NCI-H146 treated with DMSO at 0.1 percent for 48 hours (cell line): ENCODE measurements around the gene COL4A2.
A peak's percentile ranks its signal among the peaks of the same experiment; 100 is the strongest.

Experiments
- DNase-seq: peaks from one replicate; lab custom pipeline; 2025; ENCODE audit not compliant: unreplicated experiment; lab: John Stamatoyannopoulos, UW

Gene COL4A2

DNA sequence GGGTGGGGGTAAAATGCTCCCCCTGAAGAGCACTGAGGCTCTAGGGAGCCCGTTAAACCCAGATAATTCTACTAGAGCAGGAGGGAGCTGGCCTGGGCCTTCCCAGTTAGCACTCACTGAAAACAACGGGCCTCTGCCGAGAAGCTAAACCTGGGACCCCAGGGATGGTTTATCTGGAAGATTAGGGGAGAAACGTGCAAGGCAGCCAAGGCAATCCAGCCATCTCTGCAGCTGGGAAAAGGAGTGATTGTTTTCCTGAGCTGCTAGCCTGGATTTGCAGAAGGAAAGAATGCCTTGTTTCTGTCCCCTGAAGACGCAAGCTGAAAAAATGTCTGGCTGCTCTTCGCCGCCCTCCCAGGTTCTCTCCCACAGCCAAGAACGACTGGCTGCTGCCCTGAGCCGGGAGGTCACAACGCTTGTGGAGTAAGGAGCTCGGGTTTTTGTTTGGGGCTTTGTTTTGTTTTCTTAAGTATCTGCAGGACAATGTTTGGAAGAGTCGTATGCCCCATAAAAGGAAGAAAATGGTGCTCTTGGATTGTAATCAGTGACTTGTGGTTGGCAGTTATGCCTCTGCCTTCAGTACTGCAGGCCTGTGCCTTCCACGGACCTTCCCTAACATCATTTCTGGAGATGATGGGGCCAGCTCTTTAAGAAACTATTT lies 31.5 kb downstream of the COL4A2 start:
- DNase-seq: no peak

DNA sequence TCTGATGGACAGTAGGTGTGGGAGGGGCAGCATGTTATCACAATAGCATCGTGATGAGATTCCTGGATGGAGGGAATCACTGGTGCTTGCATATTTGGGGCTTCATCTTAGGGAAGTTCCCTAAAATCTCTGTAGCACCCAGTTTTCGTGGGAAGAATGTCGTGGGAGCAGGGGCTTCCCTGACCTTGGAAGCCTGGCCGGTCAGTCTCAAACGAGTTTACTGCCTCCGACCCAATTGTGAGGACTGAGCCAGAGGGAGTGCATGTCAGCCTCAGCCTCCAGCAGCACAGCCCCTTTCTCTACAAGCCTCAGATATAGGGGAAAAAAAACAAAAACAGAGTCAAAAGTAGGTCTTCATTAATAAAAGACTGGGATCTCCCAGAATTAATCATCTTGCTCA lies 32.2 kb downstream of the COL4A2 start:
- DNase-seq: no peak

- no peak for DNase-seq
Measured at GRCh38 chr13:110339975-110340550, 33.0 kb downstream of the COL4A2 start.

DNA sequence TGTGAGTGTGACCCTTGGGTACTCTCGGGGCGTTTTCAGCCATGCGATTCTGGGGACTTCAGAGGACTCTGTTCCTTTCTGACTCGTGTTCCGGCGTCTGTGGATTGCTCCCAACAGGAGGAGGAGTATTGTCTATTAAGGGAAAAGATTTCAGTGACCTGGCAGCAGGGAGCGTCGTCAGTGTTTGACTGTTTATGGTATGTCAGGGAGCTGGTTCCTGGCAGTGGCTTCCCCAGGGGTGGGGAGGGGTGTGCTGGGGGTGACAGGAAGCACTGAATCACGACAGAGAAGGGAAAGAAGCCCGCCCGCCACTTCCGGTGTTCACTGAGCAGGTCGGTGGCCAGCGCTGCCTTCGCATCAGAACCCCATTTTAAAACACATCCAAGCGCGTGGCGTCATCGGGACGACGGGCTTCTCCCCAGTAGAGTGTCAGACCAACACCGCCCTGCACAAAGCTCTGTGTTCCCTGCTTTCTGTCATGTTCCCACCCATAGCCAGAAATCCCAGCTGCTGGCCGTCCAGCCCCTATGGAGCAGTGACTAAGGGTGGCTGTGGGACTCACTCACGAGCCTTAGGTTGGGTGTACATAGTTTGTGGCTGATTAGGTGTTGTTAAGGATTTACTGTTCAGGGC lies 33.8 kb downstream of the COL4A2 start:
- no peak for DNase-seq

- DNase-seq: peak; percentile 9
Measured at GRCh38 chr13:110341445-110342244, 34.6 kb downstream of the COL4A2 start.

DNA sequence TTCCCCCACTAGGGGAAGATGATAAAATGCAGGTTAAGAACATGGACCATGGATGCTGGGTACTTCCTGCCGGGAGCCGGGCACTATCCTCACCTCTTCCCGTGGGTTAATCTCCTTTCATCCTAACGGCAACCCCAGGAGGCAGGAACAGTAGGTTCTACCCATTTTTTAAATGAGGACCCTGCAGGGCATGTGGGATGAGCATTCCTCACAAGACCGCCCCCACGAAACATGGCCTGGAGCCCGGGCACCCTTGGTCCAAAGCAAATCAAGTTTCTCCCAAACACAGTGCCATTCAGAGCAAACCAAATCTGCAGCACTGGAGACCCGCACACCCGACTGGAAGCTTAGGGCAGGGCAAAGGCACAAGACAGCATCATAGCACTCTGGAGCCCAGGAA lies 35.4 kb downstream of the COL4A2 start:
- DNase-seq: no peak

DNA sequence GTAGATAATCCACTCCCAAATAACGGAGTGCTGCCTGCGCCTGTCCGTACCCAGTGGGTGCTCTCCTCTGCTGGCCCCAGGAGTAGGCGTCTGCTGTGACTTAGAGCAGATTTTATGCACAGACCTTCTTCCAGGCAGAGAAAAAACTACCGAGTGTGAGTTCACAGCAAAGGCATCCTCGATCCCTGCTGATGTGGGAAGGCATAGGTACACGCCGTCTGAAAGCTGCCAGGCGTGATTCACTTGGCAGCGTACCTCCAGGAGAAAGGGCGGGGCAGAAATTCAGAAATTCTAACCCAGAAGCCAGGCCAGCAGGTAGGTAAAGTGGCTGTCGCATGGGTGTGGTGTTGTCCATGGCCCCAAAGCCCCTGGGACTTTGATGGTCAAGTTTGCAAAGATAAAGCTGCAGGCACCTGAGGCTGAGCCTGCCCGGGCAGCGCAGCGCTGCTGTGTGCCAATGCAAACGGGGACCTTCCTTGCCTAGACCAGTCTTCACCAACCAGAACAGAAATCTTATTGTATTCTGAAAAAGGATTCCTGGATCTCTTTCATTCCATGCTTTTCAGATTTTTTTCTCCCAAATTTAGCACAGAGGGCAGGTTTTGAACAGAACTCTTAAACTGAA lies 36.3 kb downstream of the COL4A2 start:
- no peak for DNase-seq

DNA sequence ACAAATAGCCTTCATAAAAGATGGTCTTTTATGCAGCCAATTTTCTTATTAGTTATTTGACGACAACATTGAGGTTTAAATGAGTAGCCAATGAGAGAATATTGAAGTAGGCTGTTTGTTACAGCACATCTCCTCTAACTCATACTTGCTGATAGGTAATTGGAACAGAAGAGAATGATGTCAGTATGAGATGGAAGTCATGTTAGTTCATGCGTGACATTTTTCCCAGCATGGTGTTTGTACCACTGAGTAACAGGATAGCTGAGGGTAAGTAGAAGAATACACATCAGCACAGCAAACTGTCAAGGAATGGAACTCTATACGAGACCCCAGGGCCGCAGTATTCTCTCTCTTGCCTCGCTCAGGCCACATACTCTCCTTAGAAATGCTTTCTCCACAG lies 37.2 kb downstream of the COL4A2 start:
- DNase-seq: no peak

- no peak for DNase-seq
Measured at GRCh38 chr13:110345266-110345665, 38.2 kb downstream of the COL4A2 start.

- no peak for DNase-seq
Measured at GRCh38 chr13:110345701-110346100, 38.6 kb downstream of the COL4A2 start.

DNA sequence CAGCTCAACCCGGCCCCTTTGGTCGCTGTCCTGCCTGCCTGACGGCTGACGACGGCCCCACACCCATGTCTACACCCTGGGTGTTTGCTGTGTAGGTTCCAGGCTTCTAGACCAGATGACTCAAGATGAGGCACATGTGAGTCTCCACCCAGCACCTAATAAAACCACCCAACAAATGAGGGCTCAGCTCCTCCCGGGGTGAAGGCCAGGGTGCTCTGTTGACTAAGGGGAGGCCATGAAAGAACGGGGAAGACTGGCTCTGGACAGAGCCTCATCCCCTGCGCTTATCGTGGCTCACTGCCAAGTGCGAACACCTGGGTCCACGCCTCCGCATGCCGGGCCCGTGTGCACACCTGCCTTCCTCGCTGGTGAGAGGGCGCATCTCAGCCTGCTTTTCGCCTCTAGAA lies 39.6 kb downstream of the COL4A2 start:
- no peak for DNase-seq

DNA sequence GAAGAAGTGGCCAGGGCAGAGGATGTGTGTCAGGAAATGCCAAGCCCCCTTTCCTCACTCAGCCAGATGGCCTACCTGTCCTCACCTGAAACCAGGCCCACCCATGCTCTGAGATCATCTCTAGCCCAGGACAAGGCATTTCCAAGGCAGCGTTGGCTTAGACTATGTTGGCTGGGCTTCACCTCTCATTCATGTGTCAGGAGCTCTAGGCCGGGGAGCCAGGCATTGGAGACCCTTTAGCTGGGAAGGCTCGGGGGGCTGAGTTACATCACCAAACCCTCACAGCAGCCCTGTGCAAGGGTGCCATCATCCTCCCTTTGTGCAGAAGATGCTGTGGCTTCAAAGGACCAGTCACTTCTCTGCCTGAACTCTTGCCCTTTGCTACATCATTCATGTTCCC lies 40.0 kb downstream of the COL4A2 start:
- DNase-seq: no peak

DNA sequence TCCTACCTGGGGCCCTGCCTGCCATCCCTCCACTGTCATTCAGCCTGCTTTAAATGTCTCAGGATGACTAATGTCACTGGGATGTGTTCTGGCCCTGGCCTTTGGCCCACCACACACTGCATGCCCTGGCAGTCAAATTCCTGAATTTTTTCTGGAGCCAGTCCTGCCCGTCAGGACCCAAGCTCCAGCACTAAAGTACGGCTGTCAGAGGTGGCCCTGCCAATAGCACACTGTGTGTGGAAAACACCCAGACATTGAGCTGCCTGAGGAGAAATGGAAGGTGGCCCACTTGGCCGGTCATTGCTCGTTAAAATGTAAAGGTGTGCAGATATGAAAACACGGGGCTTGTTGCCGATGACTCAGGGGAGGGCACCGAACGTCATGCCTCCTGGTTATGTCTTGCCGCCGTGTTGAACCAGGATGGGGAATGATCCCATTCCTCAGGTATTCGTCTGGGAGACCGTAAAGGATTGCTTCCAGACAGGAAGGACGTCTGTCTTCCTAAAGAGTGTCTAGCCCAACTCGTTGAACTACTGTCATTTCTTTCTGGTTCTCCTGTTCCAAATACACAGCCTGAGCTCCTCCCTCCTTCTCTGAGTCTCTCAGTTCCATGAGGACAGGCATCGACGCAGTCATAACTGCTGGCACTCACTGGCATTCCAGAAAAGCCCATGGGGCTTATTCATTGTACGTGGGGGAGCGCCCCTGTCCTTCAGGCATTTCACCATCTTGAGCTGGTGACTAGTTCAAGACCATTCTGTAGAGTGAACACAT lies 40.6 kb downstream of the COL4A2 start:
- no peak for DNase-seq

DNA sequence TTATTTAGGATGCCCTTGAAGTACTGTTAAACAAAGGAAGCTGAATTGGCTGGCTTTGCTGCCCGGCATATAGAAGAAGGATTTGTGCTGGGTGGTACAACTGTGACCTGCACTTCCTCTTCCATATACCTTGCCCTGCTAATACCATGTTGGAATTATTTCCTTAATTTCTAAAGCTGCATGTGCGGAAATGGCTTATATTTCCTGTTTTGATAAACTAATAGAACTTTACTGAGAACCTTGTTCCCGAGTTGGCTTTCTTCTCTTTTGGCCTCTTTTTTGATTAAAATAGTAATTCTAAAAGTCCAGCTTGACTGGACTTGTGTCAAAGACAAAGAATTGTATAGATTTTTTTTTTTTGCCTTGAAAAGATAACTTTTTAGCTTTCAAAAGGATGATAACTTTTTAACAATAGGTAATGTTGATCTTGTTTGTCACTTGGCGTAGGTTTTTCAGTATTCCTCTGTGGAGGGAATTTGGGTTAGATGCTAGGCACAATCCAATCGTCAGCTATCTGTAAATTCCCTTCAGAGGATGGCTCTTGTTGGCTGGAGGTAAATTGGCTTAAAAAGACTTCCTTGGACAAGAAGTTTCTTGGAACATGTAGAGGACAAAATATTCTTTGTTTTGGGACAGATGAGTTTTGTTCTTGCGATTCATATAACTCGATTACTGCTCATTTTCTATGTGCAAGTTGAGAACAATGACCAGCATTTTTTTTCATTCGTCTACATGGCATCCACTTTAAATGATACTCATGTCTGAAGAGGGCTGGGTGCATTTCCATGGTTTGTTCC lies 41.4 kb downstream of the COL4A2 start:
- no peak for DNase-seq

DNA sequence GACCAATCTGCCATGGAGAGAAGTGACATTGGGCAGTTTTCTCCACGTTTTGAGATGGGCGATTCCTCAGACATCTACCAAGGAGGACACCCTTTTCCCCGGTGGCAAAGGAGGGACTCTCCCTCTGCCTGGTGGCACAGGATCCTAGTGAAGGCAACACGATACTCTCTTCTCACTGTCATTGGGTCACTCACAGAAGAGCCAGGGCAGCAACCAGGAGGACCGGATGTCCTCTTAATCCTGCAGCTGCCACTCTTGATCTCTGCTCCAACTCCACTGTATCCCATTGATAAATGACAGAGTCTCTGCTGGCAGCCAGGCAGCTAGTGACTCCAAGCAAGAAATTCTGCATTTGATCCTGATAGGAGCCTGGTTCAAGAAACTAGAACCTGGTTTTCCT lies 42.2 kb downstream of the COL4A2 start:
- DNase-seq: no peak

GRCh38 chr13:110350049-110350448 lies 43.0 kb downstream of the COL4A2 start:
- no peak for DNase-seq

- no peak for DNase-seq
Measured at GRCh38 chr13:110350509-110350908, 43.4 kb downstream of the COL4A2 start.

DNA sequence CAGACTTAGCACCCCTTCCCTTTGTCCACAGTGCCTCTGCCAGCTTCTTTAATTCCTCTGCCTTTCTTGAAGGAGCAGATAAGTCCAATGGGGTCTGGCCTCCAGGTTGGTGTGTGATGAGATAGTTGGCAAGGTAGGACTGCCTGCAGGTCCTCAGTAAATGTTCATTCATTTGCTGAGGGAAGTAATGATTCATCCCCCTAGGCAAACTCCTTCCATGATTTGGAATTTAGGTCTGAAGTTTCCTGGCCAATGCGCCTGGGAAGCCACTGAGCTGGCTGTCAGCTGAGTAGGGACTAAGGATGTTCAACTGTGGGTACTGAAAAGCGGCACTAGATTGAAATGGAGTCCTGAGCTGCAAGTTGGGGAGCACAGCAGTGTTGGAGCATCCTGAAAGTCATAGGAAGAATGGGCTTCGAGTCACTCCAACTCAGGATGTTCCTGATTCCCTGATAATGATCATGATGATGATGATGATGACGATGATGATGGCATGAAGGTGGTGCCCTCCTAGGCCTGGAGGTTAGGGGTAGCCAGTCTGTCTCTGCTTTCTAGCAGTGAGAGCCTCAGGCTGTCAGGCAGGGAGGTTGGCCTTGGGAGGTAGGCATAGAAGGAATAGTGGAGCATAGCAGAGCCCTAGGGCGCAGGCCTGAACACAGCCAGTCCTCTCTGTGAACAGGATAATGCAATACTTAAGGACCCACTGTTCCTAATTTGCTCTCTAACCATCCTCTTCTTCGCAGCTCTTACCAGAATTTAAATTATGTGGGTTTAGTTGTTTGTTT lies 44.7 kb downstream of the COL4A2 start:
- no peak for DNase-seq

- no peak for DNase-seq
Measured at GRCh38 chr13:110352735-110353134, 45.7 kb downstream of the COL4A2 start.
